A673 (cell line): ENCODE results near the gene SPATA31C1.

Source experiments
- EZH2 ChIP-seq: fragments of 200-600 bp; sonication (generic); IDR thresholded peaks from 2 replicates; pipeline ENCODE4 v1.6.1; 2017; ENCODE audit warnings: borderline replicate concordance, low read depth, mild to moderate bottlenecking, mixed read lengths, antibody characterized with exemption, low read length; ENCODE audit not compliant: poor library complexity, severe bottlenecking
- TF ChIP-seq, protein P1 (sequence below): fragments of 300-800, 200-600 bp; sonication (generic); conservative IDR thresholded peaks from 2 replicates; pipeline ENCODE4 v1.5.1; 2017; ENCODE audit warnings: low read depth, mild to moderate bottlenecking, antibody characterized with exemption, low read length, moderate library complexity, mixed read lengths

DNA sequence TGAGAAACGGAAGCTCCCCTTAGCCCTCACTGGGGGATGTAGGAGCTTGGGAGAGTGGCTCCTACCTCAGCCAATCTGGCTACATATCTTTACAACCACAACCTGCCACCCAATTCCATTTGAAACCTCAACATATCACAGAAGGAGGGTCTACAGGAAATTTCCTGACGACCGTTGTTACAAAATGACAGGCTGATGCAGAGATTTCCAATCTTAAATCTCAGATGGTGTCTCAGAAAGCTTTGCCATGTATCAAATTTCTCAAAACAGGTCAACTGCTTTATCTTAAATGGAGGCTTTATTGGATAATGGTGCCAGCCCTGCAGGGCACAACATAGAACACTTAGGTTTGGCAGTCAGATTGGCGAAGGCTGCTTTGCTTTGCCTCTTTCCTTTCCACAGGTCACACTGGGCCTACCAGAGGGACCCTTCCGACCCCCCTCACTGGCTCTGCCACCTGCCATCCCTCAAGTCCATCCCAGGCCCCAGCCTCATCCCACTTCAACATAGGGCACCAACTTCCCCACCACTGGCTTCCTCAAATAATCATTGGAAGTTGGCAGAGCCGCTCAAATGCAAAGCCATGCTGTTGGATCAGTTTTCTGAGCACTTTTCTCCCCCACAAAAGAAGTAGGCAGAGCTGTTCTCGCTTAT is 46.2 kb upstream of the SPATA31C1 start:
- TF ChIP-seq, protein P1, sequence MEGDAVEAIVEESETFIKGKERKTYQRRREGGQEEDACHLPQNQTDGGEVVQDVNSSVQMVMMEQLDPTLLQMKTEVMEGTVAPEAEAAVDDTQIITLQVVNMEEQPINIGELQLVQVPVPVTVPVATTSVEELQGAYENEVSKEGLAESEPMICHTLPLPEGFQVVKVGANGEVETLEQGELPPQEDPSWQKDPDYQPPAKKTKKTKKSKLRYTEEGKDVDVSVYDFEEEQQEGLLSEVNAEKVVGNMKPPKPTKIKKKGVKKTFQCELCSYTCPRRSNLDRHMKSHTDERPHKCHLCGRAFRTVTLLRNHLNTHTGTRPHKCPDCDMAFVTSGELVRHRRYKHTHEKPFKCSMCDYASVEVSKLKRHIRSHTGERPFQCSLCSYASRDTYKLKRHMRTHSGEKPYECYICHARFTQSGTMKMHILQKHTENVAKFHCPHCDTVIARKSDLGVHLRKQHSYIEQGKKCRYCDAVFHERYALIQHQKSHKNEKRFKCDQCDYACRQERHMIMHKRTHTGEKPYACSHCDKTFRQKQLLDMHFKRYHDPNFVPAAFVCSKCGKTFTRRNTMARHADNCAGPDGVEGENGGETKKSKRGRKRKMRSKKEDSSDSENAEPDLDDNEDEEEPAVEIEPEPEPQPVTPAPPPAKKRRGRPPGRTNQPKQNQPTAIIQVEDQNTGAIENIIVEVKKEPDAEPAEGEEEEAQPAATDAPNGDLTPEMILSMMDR: no peak
- TF ChIP-seq EZH2: no peak
